GM12874 (cell line): ENCODE results near the gene LENG8.

Experiments
- TF ChIP-seq, protein P1 (sequence below): IDR thresholded peaks from 2 replicates; pipeline ENCODE4 v1.5.1; 2011; ENCODE audit warnings: low read depth, mild to moderate bottlenecking, control low read depth, low read length, moderate library complexity; ENCODE audit not compliant: insufficient read depth

The LENG8 gene

DNA sequence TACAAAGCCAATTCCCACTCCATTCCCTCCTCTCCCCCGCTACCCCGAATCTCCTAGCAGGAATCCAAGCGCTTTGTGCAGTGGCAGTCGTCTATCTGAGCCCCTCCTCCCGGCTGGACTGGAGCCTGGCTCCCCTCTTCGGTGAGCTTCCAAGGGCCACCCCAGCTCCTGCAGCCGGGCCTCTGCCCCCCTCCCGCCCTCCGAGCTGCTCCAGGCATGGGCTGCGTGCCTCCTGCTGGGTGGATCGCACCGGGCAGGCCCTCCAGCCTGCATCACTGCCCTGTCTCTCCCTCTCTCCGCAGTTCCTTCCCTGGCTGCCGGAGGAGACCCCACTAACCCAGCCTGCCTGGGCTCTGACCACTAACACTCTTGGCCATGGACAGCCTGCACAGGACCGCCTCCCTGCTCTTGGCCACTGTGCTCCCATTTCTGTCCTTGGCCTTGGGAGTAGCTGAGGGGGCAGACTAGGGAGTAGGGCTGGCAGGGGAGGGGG lies 12.9 kb upstream of the LENG8 start:
- TF ChIP-seq, protein P1, sequence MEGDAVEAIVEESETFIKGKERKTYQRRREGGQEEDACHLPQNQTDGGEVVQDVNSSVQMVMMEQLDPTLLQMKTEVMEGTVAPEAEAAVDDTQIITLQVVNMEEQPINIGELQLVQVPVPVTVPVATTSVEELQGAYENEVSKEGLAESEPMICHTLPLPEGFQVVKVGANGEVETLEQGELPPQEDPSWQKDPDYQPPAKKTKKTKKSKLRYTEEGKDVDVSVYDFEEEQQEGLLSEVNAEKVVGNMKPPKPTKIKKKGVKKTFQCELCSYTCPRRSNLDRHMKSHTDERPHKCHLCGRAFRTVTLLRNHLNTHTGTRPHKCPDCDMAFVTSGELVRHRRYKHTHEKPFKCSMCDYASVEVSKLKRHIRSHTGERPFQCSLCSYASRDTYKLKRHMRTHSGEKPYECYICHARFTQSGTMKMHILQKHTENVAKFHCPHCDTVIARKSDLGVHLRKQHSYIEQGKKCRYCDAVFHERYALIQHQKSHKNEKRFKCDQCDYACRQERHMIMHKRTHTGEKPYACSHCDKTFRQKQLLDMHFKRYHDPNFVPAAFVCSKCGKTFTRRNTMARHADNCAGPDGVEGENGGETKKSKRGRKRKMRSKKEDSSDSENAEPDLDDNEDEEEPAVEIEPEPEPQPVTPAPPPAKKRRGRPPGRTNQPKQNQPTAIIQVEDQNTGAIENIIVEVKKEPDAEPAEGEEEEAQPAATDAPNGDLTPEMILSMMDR, result no peak

DNA sequence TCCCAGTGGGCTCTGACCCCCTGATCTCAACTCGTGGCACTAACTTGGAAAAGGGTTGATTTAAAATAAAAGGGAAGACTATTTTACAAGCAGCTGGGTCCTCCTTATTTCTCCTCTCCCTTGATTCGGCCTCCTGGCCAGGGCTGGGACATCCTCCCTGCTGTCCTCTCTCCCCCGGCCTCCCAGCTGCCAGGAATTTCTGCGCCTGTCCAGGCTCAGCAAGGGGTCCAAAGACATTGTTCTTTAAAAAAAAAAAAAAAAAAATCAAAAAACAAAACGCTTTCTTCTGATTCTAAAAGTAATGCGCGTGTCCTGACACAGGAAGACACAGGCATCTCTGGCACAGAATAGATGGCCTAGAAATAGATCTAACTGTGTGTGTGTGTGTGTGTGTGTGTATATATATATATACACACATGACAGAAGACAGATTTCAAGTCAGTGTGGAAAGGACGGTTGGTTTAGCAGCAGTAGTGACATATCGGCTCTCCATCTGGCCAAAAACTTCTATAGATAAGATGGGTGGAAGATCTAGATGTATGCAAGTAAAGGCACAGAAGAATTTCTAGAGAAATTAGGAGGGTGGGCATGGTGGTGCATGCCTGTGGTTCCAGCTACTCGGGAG lies 12.3 kb upstream of the LENG8 start:
- TF ChIP-seq, protein P1, result no peak

DNA sequence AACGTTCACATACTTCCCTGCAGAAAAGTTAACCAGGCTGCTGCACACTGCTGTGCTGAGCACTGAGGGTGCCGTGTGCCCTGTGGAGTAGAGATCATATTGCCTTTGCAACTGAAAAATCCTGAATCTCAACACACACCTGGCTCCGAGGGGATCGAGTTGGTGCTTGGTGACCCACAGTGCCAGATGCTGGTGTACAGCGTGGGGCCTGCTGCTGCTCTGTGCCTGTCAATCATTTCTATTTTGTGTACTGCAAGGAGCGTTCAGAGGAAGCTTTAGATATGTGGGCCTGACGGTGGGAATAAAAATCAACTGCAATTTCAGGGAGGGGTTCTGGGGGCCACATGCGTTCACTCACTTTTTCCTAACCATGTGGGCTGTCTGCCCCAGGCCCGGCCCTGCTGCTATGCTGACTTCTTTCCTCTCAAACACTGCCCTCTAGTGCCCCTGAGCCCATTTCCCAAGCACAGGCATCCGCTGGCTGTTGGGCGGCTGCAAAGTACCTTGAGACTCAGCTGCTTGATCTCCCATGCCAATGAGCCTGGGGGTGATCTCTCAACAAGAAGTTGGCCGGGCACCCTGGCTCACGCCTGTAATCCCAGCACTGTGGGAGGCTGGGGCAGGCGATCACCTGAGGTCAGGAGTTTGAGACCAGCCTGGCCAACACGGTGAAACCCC lies 9.7 kb upstream of the LENG8 start:
- TF ChIP-seq, protein P1, result peak; percentile 58

DNA sequence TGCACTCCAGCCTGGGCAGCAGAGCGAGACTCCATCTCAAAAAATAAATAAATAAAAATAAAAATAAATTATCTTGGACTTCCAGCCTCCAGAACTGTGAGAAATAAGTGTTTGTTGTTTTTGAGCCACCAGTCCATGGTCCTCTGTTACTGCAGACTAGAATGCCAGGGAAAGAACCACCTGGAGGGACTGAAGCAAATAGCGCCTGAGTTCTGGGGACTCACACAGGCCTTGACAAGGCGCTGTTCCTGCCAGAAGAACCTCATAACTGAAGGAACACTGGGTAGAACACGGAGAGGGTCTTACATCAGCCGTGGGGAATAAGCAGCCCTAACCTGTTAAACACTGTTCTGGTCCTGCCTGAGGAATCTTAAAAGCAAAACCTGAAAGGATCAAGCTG lies 8.4 kb upstream of the LENG8 start:
- TF ChIP-seq, protein P1, result no peak

DNA sequence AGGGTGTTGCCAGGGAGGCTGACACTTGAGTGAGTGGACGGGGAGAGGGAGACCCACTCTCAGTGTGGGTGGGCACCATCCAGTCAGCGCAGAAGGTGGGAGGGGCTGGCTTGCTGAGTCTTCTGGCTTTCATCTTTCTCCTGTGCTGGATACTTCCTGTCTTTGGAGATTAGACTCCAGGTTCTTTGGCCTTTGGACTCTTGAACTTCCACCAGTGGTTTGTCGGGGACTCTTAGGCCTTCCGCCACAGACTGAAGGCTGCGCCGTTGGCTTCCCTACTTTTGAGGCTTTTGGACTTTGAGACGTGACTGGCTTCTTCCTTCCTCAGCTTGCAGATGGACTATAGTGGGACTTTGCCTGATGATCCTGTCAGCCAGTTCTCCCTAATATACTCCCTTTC lies 4.3 kb upstream of the LENG8 start:
- TF ChIP-seq, protein P1, result no peak

DNA sequence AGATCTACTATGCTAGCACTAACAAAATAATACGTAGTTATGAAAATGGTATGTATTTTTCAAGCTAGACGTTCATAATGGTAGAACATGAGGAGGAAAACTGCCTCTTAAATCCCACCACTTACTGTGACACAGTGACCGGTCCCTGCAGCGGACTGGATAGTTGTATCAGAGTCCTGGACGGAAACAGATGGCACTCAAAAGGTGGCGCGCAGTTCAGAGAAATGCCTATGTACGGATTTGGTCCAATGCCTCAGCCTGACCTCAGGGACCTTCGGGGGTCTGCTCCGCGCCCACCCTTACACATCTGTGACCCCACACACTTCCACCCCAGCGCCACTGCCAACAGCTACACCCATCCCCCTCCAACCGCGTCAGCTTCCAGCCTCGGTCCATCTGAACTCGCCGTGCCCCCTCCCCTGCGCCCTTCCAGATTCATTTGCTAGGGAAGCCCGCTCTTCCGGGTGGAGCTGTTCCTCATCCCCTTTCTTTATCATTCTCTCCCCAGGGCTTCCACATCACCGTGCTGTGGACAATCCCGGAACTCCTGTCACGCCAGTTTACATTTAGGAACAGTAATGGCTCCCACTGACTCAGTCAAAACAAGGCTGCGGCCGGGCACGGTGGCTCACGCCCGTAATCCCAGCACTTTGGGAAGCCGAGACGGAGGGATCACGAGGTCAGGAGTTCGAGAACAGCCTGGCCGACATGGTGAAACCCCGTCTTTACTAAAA lies 792 bp upstream of the LENG8 start:
- TF ChIP-seq, protein P1, result no peak

DNA sequence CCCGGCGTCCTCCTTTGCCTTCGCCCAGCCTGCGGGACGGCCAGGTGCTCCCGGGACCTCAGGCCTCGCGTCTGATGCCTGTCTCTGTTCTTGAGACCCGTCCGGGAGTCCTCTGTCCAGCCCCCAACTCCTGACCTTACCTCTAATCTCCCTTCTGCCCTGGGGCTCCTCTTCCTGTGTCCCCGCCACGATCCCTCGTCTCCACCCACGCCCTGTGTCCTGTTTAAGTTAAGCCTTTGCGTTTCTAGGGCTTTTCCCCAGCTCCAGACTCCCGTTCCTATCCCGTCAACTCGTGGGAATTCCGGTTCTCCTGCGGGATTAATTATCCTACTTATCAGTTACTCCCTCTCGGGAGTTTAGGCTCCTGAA lies 686 bp downstream of the LENG8 start:
- TF ChIP-seq, protein P1, result no peak
